Measurements from ENCODE around the gene EPB41L3.

Gene EPB41L3

DNA sequence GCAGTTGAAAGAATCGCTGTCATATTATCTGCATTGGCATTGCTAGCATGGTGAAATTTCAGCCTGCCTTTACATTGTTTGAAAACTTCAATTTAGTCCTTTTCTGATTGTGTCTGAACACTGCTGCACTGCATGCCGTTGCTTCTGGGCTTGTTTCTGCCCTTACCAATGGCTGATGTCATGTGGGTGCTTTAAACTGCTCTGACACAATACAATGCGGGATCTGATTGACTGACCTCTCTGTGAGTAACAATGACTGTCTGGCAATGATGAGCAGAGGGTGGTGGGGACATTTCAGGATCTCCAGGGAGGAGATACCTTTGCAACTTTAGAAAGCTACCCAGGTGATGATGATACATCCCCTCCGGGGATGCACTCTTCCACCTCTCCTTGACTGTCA is 128.8 kb downstream of the EPB41L3 start:
- DNase-seq (ENCODE audit: low read depth, low spot score), result no peak

DNA sequence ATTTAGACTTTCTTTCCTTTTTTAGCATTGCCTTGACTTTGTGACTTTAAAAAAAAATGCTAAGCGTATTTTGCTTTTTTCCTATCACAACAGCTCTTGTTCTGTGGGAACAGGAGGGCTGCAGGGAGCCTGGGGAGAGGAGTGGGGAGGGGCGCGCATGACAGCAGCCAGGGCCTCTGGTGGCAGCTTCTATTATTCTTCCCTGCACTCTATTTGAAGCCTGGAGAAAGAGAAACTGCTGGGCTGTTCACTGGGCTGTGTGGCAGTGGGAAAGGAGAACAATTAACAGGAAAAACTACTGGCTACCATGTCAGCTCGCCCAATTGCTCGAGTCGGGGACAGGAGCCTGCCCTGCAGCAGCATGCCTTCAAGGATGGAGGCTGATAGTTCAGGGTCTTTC is 129.3 kb downstream of the EPB41L3 start:
- peak; percentile 7 for DNase-seq (ENCODE audit: low read depth, low spot score)

DNA sequence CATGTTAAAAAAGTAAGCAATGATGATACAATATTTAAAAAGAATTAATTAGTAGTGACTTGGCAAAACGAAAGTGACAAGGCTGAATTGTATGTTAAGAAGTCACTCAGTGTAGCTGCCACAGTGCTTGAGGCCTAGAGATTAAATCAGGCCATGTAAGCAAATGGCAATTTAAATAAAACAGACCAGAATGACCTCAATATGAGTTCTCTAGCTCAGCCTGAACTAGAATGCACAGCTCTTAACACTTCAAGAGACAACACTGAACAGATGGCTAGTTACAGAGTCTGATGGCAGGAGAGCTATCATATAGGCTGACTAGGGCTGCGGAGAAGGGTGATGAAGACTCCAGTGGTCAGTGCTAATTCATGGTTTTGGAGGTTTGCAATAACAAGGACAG is 130.3 kb downstream of the EPB41L3 start:
- no peak for DNase-seq (ENCODE audit: low read depth, low spot score)

DNA sequence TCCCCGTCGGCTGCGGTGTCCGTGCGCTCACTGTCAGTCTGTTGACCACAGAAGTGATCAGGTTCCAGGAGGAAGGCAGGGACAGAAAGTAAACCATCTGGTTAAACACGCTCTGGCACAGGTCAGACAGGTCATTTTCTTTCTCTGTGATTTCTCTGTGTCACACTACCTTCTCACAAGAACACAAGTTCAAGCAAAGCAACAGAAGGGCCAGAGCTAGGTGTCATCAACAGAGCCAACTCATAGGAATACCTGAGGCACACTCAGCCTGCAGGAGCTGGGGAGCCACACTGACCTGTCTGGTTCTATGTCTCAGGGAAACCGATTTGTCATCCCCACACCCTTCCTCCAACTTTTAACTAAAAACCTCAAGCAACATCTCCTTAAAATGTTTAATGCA is 133.2 kb downstream of the EPB41L3 start:
- DNase-seq (ENCODE audit: low read depth, low spot score), result no peak

DNA sequence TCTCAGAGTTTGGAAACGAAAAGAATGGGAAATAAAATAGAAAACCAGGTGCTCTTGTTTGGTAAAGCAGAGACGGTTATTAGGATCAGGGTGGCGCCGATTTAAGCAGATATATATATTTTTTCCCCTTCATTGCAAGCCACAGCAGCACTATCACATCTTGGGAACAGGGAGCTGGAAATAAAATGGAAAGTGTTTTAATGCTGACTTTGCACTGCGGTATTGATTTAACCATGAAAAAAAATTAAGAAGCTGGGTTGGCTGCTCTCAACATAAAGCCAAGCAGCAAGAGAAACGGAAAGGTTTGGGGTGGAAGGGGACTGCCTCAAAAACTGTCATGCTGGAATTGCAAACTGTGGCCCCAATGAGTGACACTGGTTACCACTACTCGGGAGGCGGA is 145.5 kb downstream of the EPB41L3 start:
- DNase-seq (ENCODE audit: low read depth, low spot score), result no peak

DNA sequence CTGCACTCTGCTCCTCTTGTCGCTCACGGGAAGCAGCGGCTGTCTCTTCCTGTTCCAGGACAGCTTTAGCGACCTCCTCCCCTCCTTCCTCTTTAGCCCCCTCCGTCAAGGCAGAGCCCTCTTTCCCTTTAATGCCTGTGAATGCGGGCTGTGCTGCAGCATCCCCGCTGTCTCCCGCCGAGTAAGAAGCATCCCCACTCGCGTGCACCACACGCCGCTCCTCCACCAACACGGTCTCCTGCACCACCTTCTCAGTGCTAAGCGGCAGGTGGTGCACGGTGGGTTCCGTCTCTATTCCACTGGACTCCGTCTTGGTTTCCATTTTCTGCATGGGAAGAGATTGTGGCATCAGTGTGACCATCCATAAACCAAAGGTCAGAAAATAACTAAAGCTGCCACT is 146.7 kb downstream of the EPB41L3 start:
- no peak for DNase-seq (ENCODE audit: low read depth, low spot score)

DNA sequence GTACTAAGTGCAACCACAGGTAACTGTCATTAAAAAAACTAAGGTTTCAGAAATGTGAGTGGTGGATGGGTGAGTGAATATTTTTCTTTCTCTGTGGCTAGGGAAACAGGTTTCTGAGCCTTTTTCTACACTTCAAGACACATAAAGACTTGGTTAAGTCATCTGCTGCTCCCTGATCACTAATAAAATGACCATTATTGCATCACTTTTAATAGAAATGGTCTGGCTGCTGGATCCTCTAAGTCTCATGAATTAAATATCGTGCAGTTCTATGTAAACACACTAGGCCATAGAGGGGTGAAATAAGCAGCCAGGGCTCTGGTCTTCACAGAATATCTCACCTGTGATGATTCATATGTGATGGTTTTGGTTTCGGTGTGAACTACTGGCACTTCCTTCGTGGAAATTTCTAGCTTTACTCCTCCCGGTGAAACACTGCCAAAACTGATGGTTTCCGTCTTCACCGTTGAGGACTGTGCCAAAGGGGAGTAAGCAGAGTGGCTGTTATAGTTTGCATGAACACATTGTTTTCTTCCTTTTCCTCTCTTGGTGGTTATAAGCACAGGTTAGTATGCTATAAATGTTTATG is 147.8 kb downstream of the EPB41L3 start:
- no peak for DNase-seq (ENCODE audit: low read depth, low spot score)

DNA sequence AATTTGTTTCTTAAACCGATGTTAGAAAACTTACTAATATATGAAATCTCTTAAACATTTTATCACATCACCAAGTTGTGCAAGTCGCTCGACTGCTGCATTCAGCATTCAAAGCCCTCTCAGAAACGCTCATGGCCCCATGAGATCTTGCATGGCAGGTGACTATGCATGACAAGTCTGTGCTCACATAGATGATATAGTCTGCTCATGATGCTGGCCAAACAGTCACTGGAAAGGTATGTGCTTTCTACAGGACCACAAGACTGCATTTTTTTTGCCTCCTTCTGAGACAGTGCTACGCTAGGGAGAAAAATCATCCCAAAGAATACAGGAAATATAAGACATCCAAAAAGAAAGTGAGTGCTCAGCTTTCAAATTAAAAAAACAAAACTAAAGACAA is 150.0 kb downstream of the EPB41L3 start:
- DNase-seq (ENCODE audit: low read depth, low spot score), result no peak

DNA sequence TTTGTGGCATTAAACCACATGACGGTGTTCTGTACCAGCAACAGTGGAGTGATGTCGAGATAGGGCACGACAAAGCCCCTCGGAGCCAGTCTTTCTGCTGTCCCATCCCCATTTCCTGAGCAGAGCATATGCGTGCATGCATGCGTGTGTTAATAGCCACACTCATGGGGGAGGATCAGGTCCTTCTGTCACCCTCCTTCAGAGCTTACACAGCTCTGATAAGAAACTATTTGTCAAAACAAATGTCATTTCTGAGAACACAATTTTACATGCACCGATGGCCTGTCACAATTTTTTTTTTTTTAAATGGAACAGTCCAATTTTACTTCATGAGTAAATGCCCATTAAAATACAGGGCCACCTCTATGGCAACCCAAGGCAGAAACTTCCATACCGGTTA is 152.4 kb downstream of the EPB41L3 start:
- DNase-seq (ENCODE audit: low read depth, low spot score), result no peak

DNA sequence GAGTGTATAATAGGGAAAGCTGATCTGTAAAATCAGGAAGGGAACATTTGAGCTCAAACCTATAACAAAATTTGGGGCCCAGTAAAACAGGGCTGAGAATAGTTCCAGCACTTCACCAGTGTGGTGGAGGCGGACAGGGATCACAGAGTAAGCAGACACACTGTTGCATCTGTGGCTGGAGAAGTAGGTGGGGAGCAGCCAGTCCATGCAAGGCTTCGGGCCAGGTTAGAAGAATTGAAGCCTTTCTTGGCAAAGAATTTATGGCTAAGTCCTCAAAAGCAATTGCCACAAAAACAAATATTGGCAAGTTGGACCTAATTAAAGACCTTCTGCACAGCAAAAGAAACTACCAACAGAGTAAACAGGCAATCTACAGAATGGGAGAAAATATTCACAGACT is 154.4 kb downstream of the EPB41L3 start:
- no peak for DNase-seq (ENCODE audit: low read depth, low spot score)

DNA sequence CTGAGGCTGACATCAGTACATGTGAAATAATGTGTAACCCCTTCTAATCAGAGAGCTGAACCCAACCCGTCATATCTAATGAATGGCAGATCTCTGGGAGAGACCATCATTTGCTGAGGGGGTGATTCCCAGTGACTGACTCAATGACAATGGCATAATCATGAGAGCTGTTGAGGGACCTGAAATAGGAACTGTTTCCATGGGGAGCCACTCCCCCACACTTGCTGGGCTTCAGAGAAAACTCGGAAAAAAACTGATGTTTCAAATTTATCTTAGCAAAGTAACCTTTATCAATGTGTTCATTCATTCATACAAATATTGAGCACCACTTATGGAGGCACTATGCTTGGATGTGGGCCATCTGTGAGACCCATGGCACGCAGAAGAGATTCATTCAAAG is 154.9 kb downstream of the EPB41L3 start:
- DNase-seq (ENCODE audit: low read depth, low spot score), result no peak

DNA sequence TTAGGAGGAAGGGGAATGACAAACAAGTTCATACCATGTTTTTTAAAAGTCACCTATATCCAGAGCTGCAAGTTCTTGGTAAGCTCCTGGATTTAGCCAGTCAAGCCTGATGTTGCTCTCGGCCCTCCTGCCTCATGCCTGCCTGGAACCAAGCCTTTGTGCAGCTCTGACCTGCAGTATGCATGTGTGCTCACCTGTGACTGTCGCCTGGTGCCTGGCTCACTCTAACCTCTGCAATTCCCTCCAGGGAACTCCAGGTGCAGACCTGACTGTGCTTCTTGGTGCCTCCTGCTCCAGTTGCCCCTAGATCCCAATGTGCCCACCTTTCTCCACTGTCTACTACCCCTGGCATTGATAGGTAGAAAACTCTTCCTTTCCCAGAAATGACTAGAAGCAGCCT is 163.2 kb downstream of the EPB41L3 start:
- no peak for DNase-seq (ENCODE audit: low read depth, low spot score)

DNA sequence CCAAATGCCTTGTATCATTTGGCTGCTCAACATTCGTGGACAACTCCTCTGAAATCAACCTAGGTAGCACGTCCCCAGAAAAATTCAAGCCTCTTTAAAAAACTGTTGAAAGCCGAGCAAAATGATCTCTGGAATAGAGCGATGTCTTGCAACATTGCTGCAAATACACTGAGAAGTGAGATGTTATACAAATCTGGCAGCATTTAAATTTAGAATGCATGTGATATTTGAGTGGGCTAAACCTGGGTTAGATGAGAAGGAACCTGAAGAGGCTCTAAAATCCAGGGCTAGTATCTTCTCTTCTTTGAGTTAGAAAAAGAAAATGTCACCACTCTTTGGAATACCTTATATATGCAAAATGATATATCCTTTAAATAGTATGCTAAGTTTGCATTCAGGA is 166.8 kb downstream of the EPB41L3 start:
- DNase-seq (ENCODE audit: low read depth, low spot score), result no peak

DNA sequence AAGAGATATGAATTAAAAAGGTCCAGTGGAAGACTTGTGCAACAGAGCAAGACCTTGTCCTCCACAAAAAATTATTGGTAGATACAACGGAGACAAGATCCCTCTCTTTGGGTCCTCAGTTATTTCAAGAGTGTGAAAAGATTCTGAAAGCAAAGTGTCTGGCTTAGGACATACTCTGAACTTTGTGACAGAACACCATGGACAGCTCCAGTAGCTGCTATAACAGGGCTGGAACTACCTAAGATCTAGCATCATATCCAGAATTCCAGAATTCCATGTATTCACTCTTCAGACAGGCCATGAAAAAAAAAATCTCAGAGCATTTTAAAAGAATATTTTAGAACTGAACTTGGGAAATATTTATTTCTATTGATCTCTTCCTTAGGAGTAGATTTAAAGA is 173.5 kb downstream of the EPB41L3 start:
- no peak for DNase-seq (ENCODE audit: low read depth, low spot score)

DNA sequence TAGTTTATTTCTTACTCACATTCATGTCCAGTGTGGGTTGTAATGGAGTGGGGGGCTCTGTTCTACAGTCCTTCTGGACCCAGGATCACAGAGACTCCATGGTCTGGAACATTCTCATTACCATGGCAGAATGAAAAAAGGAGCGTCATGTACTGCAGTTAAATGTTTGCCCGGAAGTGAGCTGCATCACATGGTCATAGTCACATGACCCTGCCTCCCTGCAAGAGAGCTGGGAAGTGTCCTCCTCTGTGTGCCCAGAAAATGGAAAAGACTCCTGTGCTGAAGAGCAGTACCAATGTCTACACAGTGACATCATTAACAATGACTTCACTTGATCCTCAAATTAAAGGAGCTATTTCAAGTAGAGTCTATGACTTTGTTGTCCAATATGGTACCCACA is 174.3 kb downstream of the EPB41L3 start:
- no peak for DNase-seq (ENCODE audit: low read depth, low spot score)

DNA sequence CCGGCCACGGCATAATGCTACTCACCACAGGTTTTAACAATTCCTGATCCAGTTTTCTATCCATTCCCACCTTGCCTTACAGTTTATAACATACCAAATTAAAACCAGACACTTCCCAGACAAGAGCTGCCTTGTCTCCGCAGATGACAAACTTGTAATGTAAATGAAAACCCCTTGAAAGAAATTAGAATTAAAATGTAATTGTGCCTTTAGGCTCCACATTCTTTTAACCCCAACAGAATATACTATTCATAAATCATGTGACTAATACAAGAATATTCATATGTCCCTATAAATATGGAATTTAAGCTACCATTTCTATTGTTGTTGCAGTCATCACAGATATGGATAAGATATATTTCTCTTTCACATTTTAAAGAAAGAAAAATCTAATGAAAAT is 178.4 kb downstream of the EPB41L3 start:
- DNase-seq (ENCODE audit: low read depth, low spot score), result no peak

DNA sequence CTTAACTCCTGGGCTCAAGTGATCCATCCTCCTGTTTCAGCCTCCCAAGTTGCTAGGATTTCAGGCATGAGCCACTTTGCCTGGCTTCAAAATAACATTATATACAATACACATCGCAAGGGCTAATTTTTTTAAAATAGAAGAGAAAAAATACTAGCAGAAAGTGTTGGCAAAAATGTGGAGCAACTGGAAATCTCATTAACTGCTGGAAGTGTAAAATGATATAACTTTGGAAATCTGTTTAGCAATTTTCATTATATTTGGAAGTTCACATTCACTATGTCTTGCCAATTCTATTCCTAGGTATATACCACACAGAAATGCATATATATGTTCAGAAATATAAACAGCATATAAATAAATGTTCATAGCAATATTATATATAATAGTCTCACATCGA is 193.2 kb downstream of the EPB41L3 start:
- no peak for DNase-seq (ENCODE audit: low read depth, low spot score)
